Lower leg skin (tissue), 4 donors: ENCODE measurements around the gene MPP3. TPM values are rescaled to one million over a fixed set of nuclear protein-coding genes. Genes with fewer than 3 reads are reported as not detected.
A peak's percentile ranks its signal among the peaks of the same experiment; 100 is the strongest.

Source experiments
- DNase-seq, 2 donors: peaks; one replicate each; pipeline ENCODE4 v3.0.0-alpha.2; 2019; ENCODE audit warnings: low spot score in 2 of 2
- H3K4me3 ChIP-seq: fragments of 200-600 bp; sonication (generic); 2 replicates; pipeline ENCODE4 v1.5.1; 2017; ENCODE audit warnings: mild to moderate bottlenecking, low read depth; ENCODE audit not compliant: poor library complexity, severe bottlenecking
- POLR2A ChIP-seq, 2 donors: fragments of 450-650 bp; IDR thresholded peaks; one replicate each; pipeline ENCODE4 v1.6.1; 2016 to 2017; ENCODE audit warnings: antibody characterized with exemption in 2 of 2, mild to moderate bottlenecking in 1 of 2, moderate library complexity in 1 of 2
- WGBS, 2 donors: methylation state at CpG; one replicate each; pipeline ENCODE4 v1.1.5; 2018; 5-methylcytosine and 5-hydroxymethylcytosine counted together
- intact Hi-C: fragments of 100-400 bp; cut with DNase I; formaldehyde crosslinking; loops from one replicate; pipeline ENCODE4 v1.15.0; 2023; ENCODE audit warnings: low total_unique reads
- total RNA-seq, 4 donors: library from RNA; depleted of rRNA; stranded (reverse); fragments of >200 nt; gene quantifications; one replicate each; pipeline ENCODE4 v1.1.0, GENCODE V29; 2016
- TF ChIP-seq, protein P1 (sequence below), 3 donors: fragments of 450-650 bp; IDR thresholded peaks; one replicate each; pipeline ENCODE4 v1.5.1; 2016; ENCODE audit warnings: antibody characterized with exemption in 3 of 3, mild to moderate bottlenecking in 3 of 3, moderate library complexity in 2 of 3

MPP3 gene
- total RNA-seq, 4 donors from 2014 or later, result 1.9 to 8.9 (median 6.3) TPM

DNA sequence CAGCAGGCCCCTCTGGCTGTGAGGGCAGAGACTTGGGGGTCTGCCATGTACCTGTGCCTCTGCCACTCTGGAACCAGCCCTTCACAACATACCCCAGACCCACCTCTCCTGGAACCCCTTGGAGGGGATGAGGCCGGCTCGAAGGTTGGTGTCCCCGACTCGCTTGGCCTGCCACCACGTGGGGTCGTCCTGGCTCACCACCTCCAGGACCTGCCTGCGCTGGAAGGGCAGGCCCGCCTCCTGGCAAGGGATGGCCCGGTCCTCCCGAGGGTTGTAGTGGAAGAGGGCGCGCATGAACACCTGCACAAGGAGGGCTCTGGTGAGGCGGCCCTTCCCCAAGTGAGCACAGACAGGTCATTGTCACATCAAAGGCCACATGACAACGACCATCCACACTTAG lies 12.2 kb downstream of the MPP3 start:
- WGBS, 2 donors, result 90 to 91% methylated on average over 14 of the region's 14 CpGs
- TF ChIP-seq POLR2A (IDR thresholded peaks at IDR 0.05), result no peak
- TF ChIP-seq, protein P1, sequence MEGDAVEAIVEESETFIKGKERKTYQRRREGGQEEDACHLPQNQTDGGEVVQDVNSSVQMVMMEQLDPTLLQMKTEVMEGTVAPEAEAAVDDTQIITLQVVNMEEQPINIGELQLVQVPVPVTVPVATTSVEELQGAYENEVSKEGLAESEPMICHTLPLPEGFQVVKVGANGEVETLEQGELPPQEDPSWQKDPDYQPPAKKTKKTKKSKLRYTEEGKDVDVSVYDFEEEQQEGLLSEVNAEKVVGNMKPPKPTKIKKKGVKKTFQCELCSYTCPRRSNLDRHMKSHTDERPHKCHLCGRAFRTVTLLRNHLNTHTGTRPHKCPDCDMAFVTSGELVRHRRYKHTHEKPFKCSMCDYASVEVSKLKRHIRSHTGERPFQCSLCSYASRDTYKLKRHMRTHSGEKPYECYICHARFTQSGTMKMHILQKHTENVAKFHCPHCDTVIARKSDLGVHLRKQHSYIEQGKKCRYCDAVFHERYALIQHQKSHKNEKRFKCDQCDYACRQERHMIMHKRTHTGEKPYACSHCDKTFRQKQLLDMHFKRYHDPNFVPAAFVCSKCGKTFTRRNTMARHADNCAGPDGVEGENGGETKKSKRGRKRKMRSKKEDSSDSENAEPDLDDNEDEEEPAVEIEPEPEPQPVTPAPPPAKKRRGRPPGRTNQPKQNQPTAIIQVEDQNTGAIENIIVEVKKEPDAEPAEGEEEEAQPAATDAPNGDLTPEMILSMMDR (IDR thresholded peaks at IDR 0.05), result no peak
- no peak overlapping the region for H3K4me3 ChIP-seq
- intact Hi-C loops, result no loop called here
- DNase-seq, result peak in 1 of 2 donors; percentile 81

DNA sequence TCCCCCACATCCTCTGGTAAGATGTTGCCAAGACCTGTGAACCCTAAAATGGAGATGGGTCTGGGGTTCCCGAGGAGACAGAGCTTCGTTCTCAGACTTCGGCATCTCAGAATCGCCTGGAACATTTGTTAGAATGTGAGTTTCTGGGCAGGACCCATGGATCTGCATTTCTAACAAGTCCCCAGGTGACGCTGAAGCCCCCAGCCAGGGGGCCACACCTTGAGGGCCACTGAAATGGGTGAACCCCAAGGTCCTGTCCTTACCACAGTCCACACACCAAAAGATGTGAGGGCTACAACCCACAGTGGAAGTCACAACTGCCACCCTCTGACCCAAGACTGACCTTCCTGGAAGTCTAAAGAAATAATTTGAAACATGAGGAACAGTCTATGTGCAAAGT lies 14.0 kb downstream of the MPP3 start:
- peak in 1 of 2 donors; percentile 56 for DNase-seq
- 93 to 97% methylated on average over 5 of the region's 5 CpGs for WGBS, 2 donors
- intact Hi-C loops, result no loop called here
- no peak overlapping the region for H3K4me3 ChIP-seq
- TF ChIP-seq, protein P1 (IDR thresholded peaks at IDR 0.05), result no peak

DNA sequence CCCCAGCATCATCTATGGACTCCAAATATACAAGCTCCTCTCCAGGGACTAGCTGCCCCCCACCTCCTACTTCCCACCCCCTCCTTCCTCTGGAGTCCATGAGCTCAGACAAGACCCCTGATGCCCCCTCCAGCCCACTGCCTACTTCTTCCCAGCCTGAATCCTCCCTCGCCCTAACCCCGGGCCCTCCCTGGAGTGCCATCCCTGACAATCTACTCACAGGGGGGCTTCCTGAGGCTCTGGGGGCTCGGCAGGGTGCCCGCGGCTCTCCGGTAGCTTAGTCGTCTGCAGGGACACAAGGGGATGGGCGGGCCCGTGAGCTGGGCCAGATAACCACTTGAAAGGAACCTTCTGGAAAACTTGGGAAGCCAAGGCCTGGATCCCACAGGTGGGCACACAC lies 15.1 kb downstream of the MPP3 start:
- peak in 1 of 2 donors; percentile 73 for DNase-seq
- intact Hi-C loops, result no loop called here
- WGBS, 2 donors, result 88 to 92% methylated on average over 9 of the region's 9 CpGs

DNA sequence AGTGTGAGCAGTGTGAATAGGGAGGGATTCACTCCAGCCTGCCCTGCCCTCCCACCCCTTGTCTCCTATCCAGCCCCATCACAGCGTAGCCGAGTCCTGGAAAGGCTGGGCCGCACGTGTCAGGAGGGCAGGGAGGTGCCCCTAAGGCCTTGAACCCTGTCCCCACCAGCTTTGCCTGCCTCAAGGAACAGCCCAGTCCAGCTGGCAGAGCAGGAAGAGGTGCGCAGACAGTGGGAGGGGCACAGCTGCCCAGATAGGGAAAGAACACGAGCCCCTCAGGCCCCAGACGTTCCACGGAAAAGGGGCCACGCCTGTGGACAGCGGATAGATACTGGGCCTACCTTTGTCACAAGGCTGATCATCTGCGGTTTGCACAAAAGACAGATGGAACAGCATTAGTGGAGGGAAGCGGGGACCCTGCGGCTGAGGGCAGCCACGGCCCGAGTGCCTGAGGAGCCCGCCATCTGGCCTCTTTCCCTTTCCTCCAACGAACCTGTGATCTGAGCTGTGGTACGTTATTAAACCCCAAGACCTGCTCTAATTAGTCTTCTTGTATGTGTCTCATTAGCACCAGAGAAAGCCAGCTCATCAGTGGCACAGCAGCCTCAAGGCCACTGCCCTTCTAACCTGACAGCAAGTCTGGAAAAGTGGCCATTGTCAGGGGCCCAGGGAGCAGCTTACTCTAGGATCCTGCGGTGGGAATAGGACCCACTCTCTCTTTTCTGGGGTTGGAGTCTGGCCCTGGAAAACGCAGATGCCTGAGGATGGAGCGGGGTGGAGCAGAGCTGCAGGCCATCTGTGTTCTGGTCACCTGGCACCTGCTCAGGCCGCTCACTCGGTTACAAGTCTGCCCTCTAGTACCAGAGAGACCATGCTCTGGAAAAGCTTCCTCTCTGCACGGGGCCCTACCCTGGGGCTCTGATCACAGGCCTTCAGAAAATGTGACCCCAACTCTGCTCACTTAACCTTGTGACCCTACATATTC lies 16.3 kb downstream of the MPP3 start:
- intact Hi-C loops, result no loop called here
- no peak overlapping the region for H3K4me3 ChIP-seq
- DNase-seq, result peak in 1 of 2 donors; percentile 43
- TF ChIP-seq, protein P1 (IDR thresholded peaks at IDR 0.05), result no peak
- no peak for TF ChIP-seq POLR2A (IDR thresholded peaks at IDR 0.05)
- WGBS, 2 donors, result 93% methylated on average over 24 of the region's 24 CpGs

More for the DNA sequence above, 15.1 kb downstream of the MPP3 start:
- no peak overlapping the region for H3K4me3 ChIP-seq
- TF ChIP-seq, protein P1 (IDR thresholded peaks at IDR 0.05), result no peak
- no peak for TF ChIP-seq POLR2A (IDR thresholded peaks at IDR 0.05)

DNA sequence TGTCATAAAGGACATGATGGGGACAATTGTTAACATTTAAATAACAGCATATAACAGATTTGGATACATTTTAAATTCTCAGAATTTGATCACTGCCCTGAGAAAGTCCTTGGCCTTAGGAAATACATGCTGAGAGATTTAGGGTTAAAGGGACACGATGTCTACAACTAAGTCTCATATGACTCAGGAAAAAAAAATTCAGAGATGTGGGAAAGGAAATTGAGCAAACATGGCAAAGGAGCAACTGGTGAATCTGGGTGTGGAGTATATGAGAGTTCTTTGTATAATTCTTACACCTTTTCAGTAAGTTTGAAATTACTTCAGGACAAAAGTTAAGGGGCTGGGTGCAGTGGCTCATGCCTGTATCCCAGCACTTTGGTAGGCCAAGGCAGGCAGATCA lies 18.2 kb downstream of the MPP3 start:
- H3K4me3 ChIP-seq, result no peak overlapping the region
- intact Hi-C loops, result no loop called here
- TF ChIP-seq, protein P1 (IDR thresholded peaks at IDR 0.05), result no peak
- 24 to 26% methylated on average over 1 of the region's 1 CpG for WGBS, 2 donors
- no peak for DNase-seq
